Measurements from ENCODE around the gene PLA2G12A.

PLA2G12A gene
- total RNA-seq: 6.7 to 18.0 (median 8.8) reads per million in 9 experiments

GRCh38 chr4:109729718-109730618 is at the start of gene PLA2G12A:
TSS of gene PLA2G12A (minus strand) at chr4:109730070. CDS start at chr4:109729809, 261 bp downstream.
- ATAC-seq (replicated peaks): peak; percentile 86

DNA sequence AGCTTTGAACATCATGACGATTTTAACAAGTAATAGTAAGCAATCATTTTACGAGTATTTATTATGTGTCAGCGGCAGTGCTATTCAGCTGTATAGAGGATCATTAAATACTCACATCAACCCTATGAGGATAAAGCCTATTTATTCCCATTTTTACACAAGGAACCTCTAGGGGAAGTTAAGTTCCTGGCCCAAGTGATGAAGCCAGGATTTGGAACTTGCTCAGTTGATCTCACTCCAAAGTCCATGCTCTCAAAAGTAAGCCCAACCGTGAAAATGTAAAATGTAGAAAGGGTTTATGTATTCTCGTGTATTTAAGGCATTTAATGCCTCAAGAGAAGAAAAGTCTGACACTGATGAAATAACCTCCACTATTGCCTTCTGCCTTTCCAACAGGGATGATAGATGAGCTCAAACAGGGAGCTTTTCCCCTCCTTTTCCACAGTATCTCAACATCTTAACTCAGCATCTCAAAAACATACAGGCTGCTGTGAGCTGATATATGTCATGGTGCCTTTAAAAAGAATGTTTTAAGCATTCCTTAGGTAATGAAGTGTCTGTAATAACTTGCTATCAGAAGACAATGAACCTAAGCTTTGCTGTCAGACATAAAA is 35.0 kb upstream of the PLA2G12A start:
- no peaks in the 10 kb centered on the region for H3K4me1 Mint-ChIP-seq (ENCODE audit: low read depth in 2 of 2)
- no peaks in the 10 kb centered on the region for H3K36me3 Mint-ChIP-seq (ENCODE audit: insufficient read depth)
- H3K9me3 Mint-ChIP-seq: no peaks in the 10 kb centered on the region
- no peak overlapping the region for H3K27ac Mint-ChIP-seq
- peaks cover 42 to 53% of the 10 kb centered on the region in 2 donors for H3K27me3 Mint-ChIP-seq
- ATAC-seq (replicated peaks): no peak
- no peak overlapping the region for H3K4me3 Mint-ChIP-seq
- DNase-seq: no peak

More at GRCh38 chr4:109729718-109730618, at the start of gene PLA2G12A:
- Mint-ChIP-seq H3K27ac (peak within 1 kb of the TSS; percentile 65 to 80), H3K4me1 (ENCODE audit: low read depth in 2 of 2) (peaks cover 9 to 20% of the 10 kb centered on the region in 2 donors), H3K36me3 (ENCODE audit: insufficient read depth) (peaks cover 6% of the 10 kb centered on the region), H3K27me3 (no peaks in the 10 kb centered on the region), H3K4me3 (peak within 1 kb of the TSS; percentile 83 to 86), H3K9me3 (no peaks in the 10 kb centered on the region)
- peak; percentile 62 to 77 (median 67) for DNase-seq

DNA sequence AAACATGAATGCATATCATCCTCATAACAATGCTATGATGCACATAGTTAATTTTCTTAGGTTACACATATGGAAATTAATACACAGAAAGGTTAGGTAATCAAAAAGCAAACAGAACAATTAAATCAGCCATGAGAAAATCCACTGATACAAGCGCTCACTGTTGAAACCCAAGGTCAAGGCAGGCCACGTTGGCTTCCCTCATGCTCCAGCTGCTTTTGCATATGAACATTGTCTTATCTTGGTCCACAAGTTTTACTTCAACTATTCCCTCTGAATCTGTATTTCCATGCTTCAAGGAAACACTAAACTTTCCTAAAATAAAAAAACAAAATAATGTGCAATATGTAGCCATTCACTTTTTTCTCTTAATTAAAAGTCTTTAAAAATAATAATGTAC is 34.5 kb upstream of the PLA2G12A start:
- Mint-ChIP-seq H3K27me3 (peaks cover 37 to 47% of the 10 kb centered on the region in 2 donors), H3K4me1 (ENCODE audit: low read depth in 2 of 2) (no peaks in the 10 kb centered on the region), H3K4me3 (no peak overlapping the region), H3K27ac (no peak overlapping the region), H3K9me3 (no peaks in the 10 kb centered on the region), H3K36me3 (ENCODE audit: insufficient read depth) (no peaks in the 10 kb centered on the region)
- no peak for ATAC-seq (replicated peaks)
- no peak for DNase-seq

DNA sequence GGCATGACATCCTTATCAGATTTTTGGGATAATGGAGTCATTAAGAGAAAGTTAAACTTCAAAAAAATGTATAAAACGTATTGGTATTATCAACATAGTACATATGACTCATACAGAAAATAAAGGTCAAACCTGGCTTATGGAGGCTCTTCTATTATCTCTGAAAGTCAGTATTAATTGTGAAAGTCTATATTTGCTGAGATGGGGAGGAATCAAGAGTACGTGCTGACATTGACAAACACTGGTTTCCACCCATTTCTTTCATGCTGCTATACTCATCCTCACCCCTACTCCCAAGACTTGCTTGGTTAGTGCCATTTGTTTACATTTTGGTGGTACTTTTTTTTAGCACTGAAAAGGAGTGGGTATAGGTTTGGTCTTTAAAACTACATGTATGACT is 30.8 kb upstream of the PLA2G12A start:
- DNase-seq: no peak
- no peak for ATAC-seq (replicated peaks)
- H3K9me3 Mint-ChIP-seq: no peaks in the 10 kb centered on the region
- no peaks in the 10 kb centered on the region for H3K36me3 Mint-ChIP-seq (ENCODE audit: insufficient read depth)
- H3K27me3 Mint-ChIP-seq: peaks cover 28 to 29% of the 10 kb centered on the region in 2 donors
- no peak overlapping the region for H3K27ac Mint-ChIP-seq
- no peak overlapping the region for H3K4me3 Mint-ChIP-seq
- no peaks in the 10 kb centered on the region for H3K4me1 Mint-ChIP-seq (ENCODE audit: low read depth in 2 of 2)

DNA sequence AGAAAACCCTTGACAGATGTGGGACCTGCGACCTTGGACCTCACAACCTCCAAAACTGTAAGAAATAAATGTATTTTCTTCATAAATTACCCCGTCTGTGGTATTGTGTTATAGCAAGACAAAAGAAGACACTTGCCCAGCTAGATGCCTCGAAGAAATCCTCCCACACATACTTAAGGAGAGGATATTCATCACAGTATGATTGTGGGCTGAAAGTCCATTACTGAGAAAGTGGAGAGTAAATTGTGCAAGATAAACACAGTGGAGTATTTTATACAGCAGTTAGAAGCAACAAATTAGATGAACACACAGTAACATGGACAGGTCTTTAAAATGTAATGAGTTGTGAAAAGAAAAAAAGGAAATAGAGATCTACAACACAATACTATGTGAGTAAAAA is 25.8 kb upstream of the PLA2G12A start:
- ATAC-seq (replicated peaks) (no peak), DNase-seq (no peak)
- H3K4me1 Mint-ChIP-seq (ENCODE audit: low read depth in 2 of 2): no peaks in the 10 kb centered on the region
- H3K36me3 Mint-ChIP-seq (ENCODE audit: insufficient read depth): no peaks in the 10 kb centered on the region
- H3K27ac Mint-ChIP-seq: no peak overlapping the region
- H3K4me3 Mint-ChIP-seq: no peak overlapping the region
- H3K9me3 Mint-ChIP-seq: no peaks in the 10 kb centered on the region
- peaks cover 0 to 7% of the 10 kb centered on the region in 2 donors for H3K27me3 Mint-ChIP-seq

- no peak overlapping the region for H3K27ac Mint-ChIP-seq
- no peak for DNase-seq
- ATAC-seq (replicated peaks): peak; percentile 60
- no peaks in the 10 kb centered on the region for H3K36me3 Mint-ChIP-seq (ENCODE audit: insufficient read depth)
- H3K27me3 Mint-ChIP-seq: peaks cover 0 to 6% of the 10 kb centered on the region in 2 donors
- H3K4me1 Mint-ChIP-seq (ENCODE audit: low read depth in 2 of 2): no peaks in the 10 kb centered on the region
- H3K4me3 Mint-ChIP-seq: no peak overlapping the region
- no peaks in the 10 kb centered on the region for H3K9me3 Mint-ChIP-seq
Measured at GRCh38 chr4:109754093-109754857, 24.4 kb upstream of the PLA2G12A start.

DNA sequence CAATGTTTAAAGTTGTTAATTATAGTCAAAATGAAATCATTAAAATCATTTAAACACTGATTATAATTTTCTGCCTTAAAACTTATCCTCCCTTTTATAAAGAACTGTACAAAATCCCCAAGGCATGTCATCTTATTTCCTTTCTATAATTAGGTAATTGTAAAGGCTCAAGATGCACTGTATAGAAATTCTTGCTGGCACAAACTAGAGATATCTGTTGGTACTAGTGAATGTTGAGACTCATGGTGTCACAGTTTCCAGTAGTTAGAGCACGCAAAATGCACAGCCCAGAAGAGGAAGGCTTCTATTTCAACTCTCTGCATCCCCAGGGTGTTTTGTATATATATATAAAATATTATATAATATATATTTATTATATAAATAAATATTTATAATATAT is 22.7 kb upstream of the PLA2G12A start:
- H3K27ac Mint-ChIP-seq: no peak overlapping the region
- ATAC-seq (replicated peaks): no peak
- no peaks in the 10 kb centered on the region for H3K36me3 Mint-ChIP-seq (ENCODE audit: insufficient read depth)
- H3K27me3 Mint-ChIP-seq: peaks cover 0 to 6% of the 10 kb centered on the region in 2 donors
- no peak for DNase-seq
- H3K4me1 Mint-ChIP-seq (ENCODE audit: low read depth in 2 of 2): no peaks in the 10 kb centered on the region
- H3K4me3 Mint-ChIP-seq: no peak overlapping the region
- no peaks in the 10 kb centered on the region for H3K9me3 Mint-ChIP-seq

GRCh38 chr4:109751852-109752251 is 22.0 kb upstream of the PLA2G12A start:
- H3K9me3 Mint-ChIP-seq: no peaks in the 10 kb centered on the region
- no peaks in the 10 kb centered on the region for H3K4me1 Mint-ChIP-seq (ENCODE audit: low read depth in 2 of 2)
- no peaks in the 10 kb centered on the region for H3K36me3 Mint-ChIP-seq (ENCODE audit: insufficient read depth)
- ATAC-seq (replicated peaks) (no peak), DNase-seq (no peak)
- peaks cover 0 to 6% of the 10 kb centered on the region in 2 donors for H3K27me3 Mint-ChIP-seq
- no peak overlapping the region for H3K4me3 Mint-ChIP-seq
- no peak overlapping the region for H3K27ac Mint-ChIP-seq

DNA sequence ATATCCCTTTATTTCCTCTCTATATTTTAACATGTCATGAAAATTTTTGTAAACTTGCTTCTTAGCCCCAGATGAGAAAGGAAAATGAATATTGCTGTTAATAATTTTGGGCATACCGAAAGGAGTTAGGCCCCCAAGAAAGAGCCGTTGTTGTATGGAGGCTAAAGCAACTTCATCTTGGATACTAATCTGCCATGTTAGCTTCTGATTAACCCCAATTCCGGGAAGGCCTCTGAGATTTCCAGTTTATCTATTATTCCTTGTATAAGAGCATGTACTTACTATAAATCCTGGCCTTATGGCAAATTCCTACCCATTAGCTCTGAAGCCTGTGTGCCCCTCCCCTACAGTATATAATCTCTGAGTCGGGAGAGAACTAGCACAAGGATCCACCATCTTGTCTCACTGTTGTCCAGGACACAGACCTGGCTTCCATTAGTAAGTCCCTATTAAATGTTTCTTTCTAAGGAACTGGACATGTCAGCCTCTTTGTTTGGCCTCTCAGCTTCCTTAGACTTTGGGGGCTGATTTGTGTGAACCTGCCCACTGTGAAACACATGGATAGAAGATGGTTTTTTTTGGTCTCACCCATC is 20.9 kb upstream of the PLA2G12A start:
- no peak for ATAC-seq (replicated peaks)
- no peak overlapping the region for H3K4me3 Mint-ChIP-seq
- peaks cover 0 to 7% of the 10 kb centered on the region in 2 donors for H3K27me3 Mint-ChIP-seq
- no peak for DNase-seq
- no peaks in the 10 kb centered on the region for H3K9me3 Mint-ChIP-seq
- H3K36me3 Mint-ChIP-seq (ENCODE audit: insufficient read depth): no peaks in the 10 kb centered on the region
- no peaks in the 10 kb centered on the region for H3K4me1 Mint-ChIP-seq (ENCODE audit: low read depth in 2 of 2)
- no peak overlapping the region for H3K27ac Mint-ChIP-seq

- DNase-seq (no peak), ATAC-seq (replicated peaks) (no peak)
- Mint-ChIP-seq H3K36me3 (ENCODE audit: insufficient read depth) (no peaks in the 10 kb centered on the region), H3K9me3 (no peaks in the 10 kb centered on the region), H3K27me3 (peaks cover 0 to 7% of the 10 kb centered on the region in 2 donors), H3K27ac (no peak overlapping the region), H3K4me3 (no peak overlapping the region), H3K4me1 (ENCODE audit: low read depth in 2 of 2) (no peaks in the 10 kb centered on the region)
Measured at GRCh38 chr4:109749388-109750082, 19.7 kb upstream of the PLA2G12A start.

- no peak overlapping the region for H3K27ac Mint-ChIP-seq
- H3K27me3 Mint-ChIP-seq: peaks cover 0 to 11% of the 10 kb centered on the region in 2 donors
- no peaks in the 10 kb centered on the region for H3K9me3 Mint-ChIP-seq
Measured at GRCh38 chr4:109748114-109748513, 18.2 kb upstream of the PLA2G12A start.

DNA sequence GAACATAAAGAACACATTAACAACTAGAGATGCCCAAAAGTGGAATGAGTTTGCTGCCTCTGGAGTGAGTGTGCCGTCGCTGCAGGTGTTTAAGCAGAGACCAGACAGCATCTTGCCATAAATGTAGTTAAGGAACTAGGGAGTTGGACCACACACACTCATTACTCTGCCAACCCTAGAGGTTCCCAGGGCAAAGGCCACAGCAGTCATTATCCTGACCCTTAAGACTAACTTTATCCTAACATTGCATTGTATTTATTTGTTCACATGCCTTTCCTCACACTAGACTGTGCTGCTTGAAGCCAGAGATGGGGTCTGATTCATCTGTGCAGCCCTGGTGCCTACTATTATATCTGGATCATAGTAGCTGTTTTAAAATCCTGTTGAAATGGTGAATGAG is 16.9 kb upstream of the PLA2G12A start:
- DNase-seq (no peak), ATAC-seq (replicated peaks) (no peak)
- H3K4me1 Mint-ChIP-seq (ENCODE audit: low read depth in 2 of 2): no peaks in the 10 kb centered on the region
- H3K36me3 Mint-ChIP-seq (ENCODE audit: insufficient read depth): no peaks in the 10 kb centered on the region
- H3K4me3 Mint-ChIP-seq: no peak overlapping the region
- peaks cover 0 to 11% of the 10 kb centered on the region in 2 donors for H3K27me3 Mint-ChIP-seq
- no peaks in the 10 kb centered on the region for H3K9me3 Mint-ChIP-seq
- H3K27ac Mint-ChIP-seq: no peak overlapping the region

More at GRCh38 chr4:109748114-109748513, 18.2 kb upstream of the PLA2G12A start:
- Mint-ChIP-seq H3K4me1 (ENCODE audit: low read depth in 2 of 2) (no peaks in the 10 kb centered on the region), H3K36me3 (ENCODE audit: insufficient read depth) (no peaks in the 10 kb centered on the region), H3K4me3 (no peak overlapping the region)
- DNase-seq (no peak), ATAC-seq (replicated peaks) (no peak)

Measured in effector memory CD8-positive, alpha-beta T cell (primary cell).